AG09309 (cell line): ENCODE measurements around the gene TLR9.

Experiments used
- DNase-seq: peaks from one replicate; pipeline ENCODE4 v3.0.0-alpha.2; 2010; ENCODE audit warnings: low read depth
- H3K4me3 ChIP-seq: 2 replicates; pipeline ENCODE4 v1.5.1; 2011; ENCODE audit warnings: mild to moderate bottlenecking, low read depth, low read length, moderate library complexity; ENCODE audit not compliant: control insufficient read depth
- TF ChIP-seq, protein P1 (sequence below): IDR thresholded peaks from 2 replicates; pipeline ENCODE4 v1.5.1; 2011; ENCODE audit warnings: mild to moderate bottlenecking, low read depth, low read length, inconsistent platforms; ENCODE audit not compliant: insufficient read depth, control insufficient read depth; ENCODE audit errors: missing control alignments

The TLR9 gene

GRCh38 chr3:52227766-52228165, 2.3 kb upstream of the TLR9 start:
- no peak for DNase-seq
- TF ChIP-seq, protein P1, sequence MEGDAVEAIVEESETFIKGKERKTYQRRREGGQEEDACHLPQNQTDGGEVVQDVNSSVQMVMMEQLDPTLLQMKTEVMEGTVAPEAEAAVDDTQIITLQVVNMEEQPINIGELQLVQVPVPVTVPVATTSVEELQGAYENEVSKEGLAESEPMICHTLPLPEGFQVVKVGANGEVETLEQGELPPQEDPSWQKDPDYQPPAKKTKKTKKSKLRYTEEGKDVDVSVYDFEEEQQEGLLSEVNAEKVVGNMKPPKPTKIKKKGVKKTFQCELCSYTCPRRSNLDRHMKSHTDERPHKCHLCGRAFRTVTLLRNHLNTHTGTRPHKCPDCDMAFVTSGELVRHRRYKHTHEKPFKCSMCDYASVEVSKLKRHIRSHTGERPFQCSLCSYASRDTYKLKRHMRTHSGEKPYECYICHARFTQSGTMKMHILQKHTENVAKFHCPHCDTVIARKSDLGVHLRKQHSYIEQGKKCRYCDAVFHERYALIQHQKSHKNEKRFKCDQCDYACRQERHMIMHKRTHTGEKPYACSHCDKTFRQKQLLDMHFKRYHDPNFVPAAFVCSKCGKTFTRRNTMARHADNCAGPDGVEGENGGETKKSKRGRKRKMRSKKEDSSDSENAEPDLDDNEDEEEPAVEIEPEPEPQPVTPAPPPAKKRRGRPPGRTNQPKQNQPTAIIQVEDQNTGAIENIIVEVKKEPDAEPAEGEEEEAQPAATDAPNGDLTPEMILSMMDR, result no peak
- no peak overlapping the region for H3K4me3 ChIP-seq

- H3K4me3 ChIP-seq, result no peak overlapping the region
- TF ChIP-seq, protein P1, result no peak
- DNase-seq, result no peak
Observed at GRCh38 chr3:52227117-52227516, 1.7 kb upstream of the TLR9 start.

- no peak for DNase-seq
- TF ChIP-seq, protein P1, result no peak
- H3K4me3 ChIP-seq, result no peak overlapping the region
Observed at GRCh38 chr3:52226229-52226817, 878 bp upstream of the TLR9 start.

- H3K4me3 ChIP-seq, result no peak overlapping the region
- TF ChIP-seq, protein P1, result no peak
- no peak for DNase-seq
Observed at GRCh38 chr3:52223449-52224408, 1.7 kb downstream of the TLR9 start.

DNA sequence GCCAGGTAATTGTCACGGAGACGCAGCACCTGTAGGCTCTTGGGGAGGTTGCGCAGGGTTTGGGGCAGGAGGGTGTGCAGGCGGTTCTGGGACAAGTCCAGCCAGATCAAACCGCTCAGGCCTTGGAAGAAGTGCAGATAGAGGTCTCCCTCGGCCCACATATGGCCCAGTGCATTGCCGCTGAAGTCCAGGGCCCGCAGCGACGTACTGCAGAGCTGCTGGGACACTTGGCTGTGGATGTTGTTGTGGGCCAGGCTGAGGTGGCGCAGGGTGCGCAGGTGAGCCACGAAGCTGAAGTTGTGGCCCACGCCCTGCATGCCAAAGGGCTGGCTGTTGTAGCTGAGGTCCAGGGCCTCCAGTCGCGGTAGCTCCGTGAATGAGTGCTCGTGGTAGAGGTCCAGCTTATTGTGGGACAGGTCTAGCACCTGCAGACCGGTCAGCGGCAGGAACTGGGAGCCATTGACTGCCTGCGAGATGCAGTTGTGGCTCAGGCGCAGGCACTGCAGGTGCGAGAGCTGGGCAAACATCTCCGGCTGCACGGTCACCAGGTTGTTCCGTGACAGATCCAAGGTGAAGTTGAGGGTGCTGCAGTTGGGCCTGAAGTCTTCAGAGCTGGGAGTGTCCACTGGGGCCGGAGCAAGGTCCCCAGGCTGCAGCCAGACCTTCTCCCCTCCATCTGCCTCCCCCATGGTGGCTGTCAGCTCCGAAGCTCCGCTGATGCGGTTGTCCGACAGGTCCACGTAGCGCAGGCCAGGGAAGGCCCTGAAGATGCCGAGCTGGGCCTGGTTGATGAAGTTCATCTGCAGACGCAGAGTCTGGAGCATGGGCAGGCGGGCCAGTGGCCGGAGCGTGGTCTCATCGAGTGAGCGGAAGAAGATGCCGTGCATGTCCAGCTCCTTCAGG, 2.9 kb downstream of the TLR9 start:
- TF ChIP-seq, protein P1, result no peak
- H3K4me3 ChIP-seq, result no peak overlapping the region
- DNase-seq, result no peak
